Prostate gland (tissue), 2 donors: ENCODE results near the gene OTUD1. TPM values are rescaled to one million over a fixed set of nuclear protein-coding genes. Genes with fewer than 3 reads are reported as not detected.

Source experiments
- DNase-seq: peaks from one replicate; pipeline ENCODE4 v3.0.0-alpha.2; 2019; ENCODE audit warnings: low spot score
- H3K27ac ChIP-seq, 2 donors: fragments of 200-600 bp; sonication (generic); 2 replicates each; pipeline ENCODE4 v1.5.1; 2017 to 2019
- H3K27me3 ChIP-seq: fragments of 200-600 bp; sonication (generic); replicated peaks from 2 replicates; pipeline ENCODE4 v1.5.1; 2019; ENCODE audit not compliant: insufficient read depth
- H3K36me3 ChIP-seq, 2 donors: fragments of 200-600 bp; sonication (generic); 1 replicate in 1 of 2; 2 replicates in 1 of 2; pipeline versions ENCODE4 v1.5.1 to v1.8.1; 2017 to 2019
- H3K4me1 ChIP-seq: fragments of 200-600 bp; sonication (generic); replicated peaks from 2 replicates; pipeline ENCODE4 v1.5.1; 2019
- H3K4me3 ChIP-seq, 2 donors: fragments of 200-600 bp; sonication (generic); 2 replicates each; pipeline ENCODE4 v1.5.1; 2017 to 2019
- H3K9me3 ChIP-seq: fragments of 200-600 bp; sonication (generic); 2 replicates; pipeline ENCODE4 v1.5.1; 2017
- POLR2A ChIP-seq: fragments of 450-650 bp; IDR thresholded peaks from one replicate; pipeline ENCODE4 v1.6.1; 2016; ENCODE audit warnings: antibody characterized with exemption, mild to moderate bottlenecking
- POLR2AphosphoS5 ChIP-seq: sonication (generic); formaldehyde crosslinking; IDR thresholded peaks from one replicate; pipeline ENCODE4 v1.6.1; 2017; ENCODE audit warnings: antibody characterized with exemption
- WGBS: methylation state at CpG from one replicate; pipeline ENCODE4 v1.1.5; 2018; 5-methylcytosine and 5-hydroxymethylcytosine counted together
- intact Hi-C: fragments of 100-400 bp; cut with DNase I; formaldehyde crosslinking; loops from one replicate; pipeline ENCODE4 v1.14.2; 2022
- total RNA-seq, 2 donors: library from RNA; depleted of rRNA; stranded (reverse); fragments of >200 nt; gene quantifications; one replicate each; pipeline ENCODE4 v1.1.0, GENCODE V29; 2016
- TF ChIP-seq, protein P1 (sequence below), 4 experiments: fragments of 200-600 bp in 2 of 4; fragments of 450-650 bp in 2 of 4; sonication (generic) in 2 of 4; IDR thresholded peaks; 1 replicate in 3 of 4; 2 replicates in 1 of 4; pipeline ENCODE4 v1.5.1; 2016 to 2019; ENCODE audit warnings: antibody characterized with exemption in 4 of 4, mild to moderate bottlenecking in 2 of 4, moderate library complexity in 2 of 4

The OTUD1 gene
- total RNA-seq, 2 donors from 2014 or later, result 11.9 to 13.8 TPM

- no peak for TF ChIP-seq POLR2A
- TF ChIP-seq, protein P1, sequence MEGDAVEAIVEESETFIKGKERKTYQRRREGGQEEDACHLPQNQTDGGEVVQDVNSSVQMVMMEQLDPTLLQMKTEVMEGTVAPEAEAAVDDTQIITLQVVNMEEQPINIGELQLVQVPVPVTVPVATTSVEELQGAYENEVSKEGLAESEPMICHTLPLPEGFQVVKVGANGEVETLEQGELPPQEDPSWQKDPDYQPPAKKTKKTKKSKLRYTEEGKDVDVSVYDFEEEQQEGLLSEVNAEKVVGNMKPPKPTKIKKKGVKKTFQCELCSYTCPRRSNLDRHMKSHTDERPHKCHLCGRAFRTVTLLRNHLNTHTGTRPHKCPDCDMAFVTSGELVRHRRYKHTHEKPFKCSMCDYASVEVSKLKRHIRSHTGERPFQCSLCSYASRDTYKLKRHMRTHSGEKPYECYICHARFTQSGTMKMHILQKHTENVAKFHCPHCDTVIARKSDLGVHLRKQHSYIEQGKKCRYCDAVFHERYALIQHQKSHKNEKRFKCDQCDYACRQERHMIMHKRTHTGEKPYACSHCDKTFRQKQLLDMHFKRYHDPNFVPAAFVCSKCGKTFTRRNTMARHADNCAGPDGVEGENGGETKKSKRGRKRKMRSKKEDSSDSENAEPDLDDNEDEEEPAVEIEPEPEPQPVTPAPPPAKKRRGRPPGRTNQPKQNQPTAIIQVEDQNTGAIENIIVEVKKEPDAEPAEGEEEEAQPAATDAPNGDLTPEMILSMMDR (IDR thresholded peaks at IDR 0.05), result no peak
- TF ChIP-seq POLR2AphosphoS5, result no peak
- 73% methylated on average over 6 of the region's 6 CpGs for WGBS
- no peak for DNase-seq
- Histone ChIP-seq H3K27me3 (no peaks in the 10 kb centered on the region), H3K9me3 (no peaks in the 10 kb centered on the region), H3K4me1 (no peaks in the 10 kb centered on the region), H3K4me3 (no peak overlapping the region), H3K27ac (no peak overlapping the region), H3K36me3 (no peaks in the 10 kb centered on the region)
- intact Hi-C loops, result no loop called here
These were observed 20.5 kb downstream of the OTUD1 start for GRCh38 chr10:23459308-23459939.

DNA sequence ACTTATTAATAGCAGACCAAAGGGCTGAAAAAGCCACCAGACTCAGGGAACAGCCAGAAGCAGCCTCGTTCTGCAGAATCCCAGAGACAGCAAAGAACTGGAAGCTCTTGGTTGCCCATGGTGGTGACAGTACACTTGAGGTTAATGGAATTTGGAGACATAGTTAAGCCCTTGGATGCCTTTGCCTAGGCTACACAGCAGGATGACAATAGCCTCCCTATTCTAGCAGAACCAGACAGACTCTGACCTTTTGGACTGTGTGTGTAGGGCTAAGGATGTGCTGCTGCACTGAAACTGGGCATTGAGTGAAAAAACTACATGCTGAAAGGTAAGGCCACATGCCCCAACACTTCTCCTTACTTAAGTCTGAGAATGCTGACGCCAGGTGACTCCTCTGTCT lies 22.7 kb downstream of the OTUD1 start:
- Histone ChIP-seq H3K4me1 (no peaks in the 10 kb centered on the region), H3K4me3 (no peak overlapping the region), H3K27ac (no peak overlapping the region), H3K9me3 (no peaks in the 10 kb centered on the region), H3K36me3 (no peaks in the 10 kb centered on the region), H3K27me3 (no peaks in the 10 kb centered on the region)
- WGBS, result 76% methylated on average over 2 of the region's 2 CpGs
- intact Hi-C loops, result no loop called here
- TF ChIP-seq, protein P1 (IDR thresholded peaks at IDR 0.05), result no peak
- TF ChIP-seq POLR2A (no peak), POLR2AphosphoS5 (no peak)
- DNase-seq, result no peak

- Histone ChIP-seq H3K27ac (no peak overlapping the region), H3K9me3 (no peaks in the 10 kb centered on the region), H3K4me3 (no peak overlapping the region), H3K27me3 (no peaks in the 10 kb centered on the region), H3K4me1 (no peaks in the 10 kb centered on the region), H3K36me3 (no peaks in the 10 kb centered on the region)
- TF ChIP-seq POLR2AphosphoS5 (no peak), POLR2A (no peak)
- TF ChIP-seq, protein P1 (IDR thresholded peaks at IDR 0.05), result no peak
- WGBS, result 82% methylated on average over 4 of the region's 4 CpGs
- DNase-seq, result no peak
- intact Hi-C loops, result no loop called here
These were observed 28.1 kb downstream of the OTUD1 start for GRCh38 chr10:23467012-23467411.

DNA sequence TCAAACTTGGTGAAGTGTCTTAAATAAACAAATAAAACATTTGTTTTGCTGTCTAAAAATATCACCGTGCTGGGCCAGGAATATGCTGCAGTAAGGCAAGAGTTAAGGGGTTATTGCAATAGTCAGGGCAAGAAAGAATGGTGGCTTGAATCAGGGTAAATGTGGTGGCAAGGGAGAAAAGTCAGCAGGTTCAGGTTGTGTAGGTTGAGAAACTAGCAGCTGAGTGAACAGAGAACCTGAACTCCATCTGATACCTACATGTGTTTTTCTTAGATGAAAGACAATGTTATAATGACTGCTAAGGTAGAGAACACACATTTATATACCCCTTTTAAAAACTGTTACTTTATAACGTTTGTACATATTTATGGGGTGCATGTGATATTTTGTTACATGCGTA lies 28.7 kb downstream of the OTUD1 start:
- no peak for DNase-seq
- TF ChIP-seq POLR2AphosphoS5, result no peak
- TF ChIP-seq POLR2A, result no peak
- TF ChIP-seq, protein P1 (IDR thresholded peaks at IDR 0.05), result no peak
- Histone ChIP-seq H3K4me3 (no peak overlapping the region), H3K27ac (no peak overlapping the region), H3K27me3 (no peaks in the 10 kb centered on the region), H3K9me3 (no peaks in the 10 kb centered on the region), H3K36me3 (no peaks in the 10 kb centered on the region), H3K4me1 (no peaks in the 10 kb centered on the region)
- 74% methylated on average over 3 of the region's 3 CpGs for WGBS
- intact Hi-C loops, result no loop called here

DNA sequence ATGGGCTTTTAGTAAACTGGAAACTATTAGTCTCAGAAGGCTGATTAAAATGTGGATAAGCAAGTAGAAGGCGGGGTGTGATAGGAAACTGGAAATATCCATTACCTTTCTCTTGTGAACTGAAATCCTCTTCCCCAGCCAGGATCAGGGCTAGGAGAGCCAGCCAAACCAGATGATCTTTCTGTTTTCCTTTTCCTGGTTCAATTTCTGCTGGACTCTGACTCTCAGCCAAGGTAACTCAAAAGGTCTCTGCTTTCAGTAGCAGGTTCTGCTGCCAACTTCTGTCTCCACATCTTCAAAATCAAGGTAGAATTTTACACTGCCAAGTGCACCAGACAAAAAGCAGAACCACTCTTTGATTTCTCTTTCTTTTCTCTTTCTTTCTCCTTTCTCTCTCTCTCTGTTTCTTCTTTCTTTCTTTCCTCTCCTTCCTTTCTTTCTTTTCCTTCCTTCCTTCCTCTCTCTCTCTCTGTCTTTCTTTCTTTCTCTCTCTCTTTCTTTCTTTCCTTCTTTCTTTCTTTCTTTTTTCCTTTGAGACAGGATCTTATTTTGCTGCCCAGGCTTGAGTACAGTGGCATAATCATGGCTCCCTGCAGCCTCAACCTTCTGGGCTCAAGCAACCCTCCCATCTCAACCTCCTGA lies 30.8 kb downstream of the OTUD1 start:
- Histone ChIP-seq H3K9me3 (no peaks in the 10 kb centered on the region), H3K27me3 (no peaks in the 10 kb centered on the region), H3K4me1 (no peaks in the 10 kb centered on the region), H3K27ac (no peak overlapping the region), H3K4me3 (no peak overlapping the region), H3K36me3 (no peaks in the 10 kb centered on the region)
- WGBS, result 21% methylated on average over 1 of the region's 1 CpG
- no peak for DNase-seq
- TF ChIP-seq POLR2AphosphoS5, result peak; percentile 6
- TF ChIP-seq POLR2A, result no peak
- TF ChIP-seq, protein P1 (IDR thresholded peaks at IDR 0.05), result no peak
- intact Hi-C loops, result no loop called here
